Limb (tissue), 2 donors: ENCODE data around the gene MEGF9.

Experiments used
- DNase-seq, 2 donors: peaks; one replicate each; pipeline ENCODE4 v3.0.0-alpha.2; 2016; ENCODE audit errors: extremely low spot score in 2 of 2

The MEGF9 gene

GRCh38 chr9:120733190-120733589 is 18.9 kb upstream of the MEGF9 start:
- DNase-seq = no peak

DNA sequence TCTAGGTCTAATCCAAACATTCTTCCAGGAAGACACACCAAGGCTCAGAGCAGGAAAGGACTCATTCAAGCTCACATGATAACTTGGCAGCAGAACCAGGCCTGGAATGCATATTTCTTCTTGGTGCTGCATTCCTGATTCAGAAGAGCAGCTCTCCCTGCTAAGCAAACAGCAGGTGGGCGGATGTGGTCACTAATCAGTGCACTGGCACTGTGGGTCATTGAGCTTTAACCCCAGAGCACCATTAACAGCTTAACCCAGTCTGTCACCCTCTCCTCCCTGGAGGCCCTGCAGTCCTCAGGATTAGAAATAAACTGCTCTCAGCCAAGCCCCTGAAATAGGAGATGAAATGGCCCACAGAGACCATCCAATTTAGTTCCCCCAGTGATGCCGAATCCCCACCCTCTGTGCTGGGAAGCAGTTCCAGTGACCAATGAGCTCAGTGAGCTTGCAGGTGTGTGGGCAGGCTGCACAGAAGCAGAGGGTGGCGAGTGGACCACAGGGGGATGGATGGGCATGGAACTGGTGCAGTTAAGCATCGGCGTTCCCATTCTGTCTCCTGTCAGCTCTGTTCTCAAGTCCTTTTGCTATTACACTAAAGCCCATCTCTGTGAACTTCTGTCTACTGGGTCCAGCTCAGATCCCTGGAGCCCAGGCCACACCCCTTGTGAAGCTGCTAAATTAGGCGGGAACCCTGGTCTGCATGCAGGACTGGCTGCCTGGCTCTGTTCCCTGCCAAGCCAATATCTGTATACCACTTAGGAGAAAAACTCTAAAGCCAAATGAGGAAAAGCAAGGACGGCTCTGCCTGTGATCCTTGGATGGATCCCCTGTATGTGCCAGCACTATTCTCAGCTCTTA is 16.6 kb upstream of the MEGF9 start:
- no peak for DNase-seq

DNA sequence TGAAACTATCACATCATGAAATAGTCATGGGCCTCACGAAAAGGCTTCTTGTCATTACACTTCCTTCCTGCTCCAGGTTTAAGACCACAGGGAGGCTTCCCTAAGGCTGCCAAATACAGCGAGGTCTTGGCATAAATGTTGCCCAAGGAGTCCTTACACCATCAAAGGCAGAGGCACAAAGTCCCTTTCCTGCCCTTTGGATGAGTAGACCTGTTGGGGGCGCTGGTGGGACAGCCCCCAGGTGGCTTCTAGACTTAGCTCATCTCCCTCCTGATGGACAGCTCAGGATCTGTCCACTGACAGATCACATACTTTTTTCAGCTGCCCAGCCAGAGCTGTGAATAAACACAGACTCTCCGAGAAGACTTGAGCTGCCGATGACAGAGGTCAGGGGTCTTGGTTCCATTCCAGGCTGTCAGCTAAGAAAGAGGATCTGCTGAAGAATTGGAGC is 15.5 kb upstream of the MEGF9 start:
- DNase-seq = no peak

DNA sequence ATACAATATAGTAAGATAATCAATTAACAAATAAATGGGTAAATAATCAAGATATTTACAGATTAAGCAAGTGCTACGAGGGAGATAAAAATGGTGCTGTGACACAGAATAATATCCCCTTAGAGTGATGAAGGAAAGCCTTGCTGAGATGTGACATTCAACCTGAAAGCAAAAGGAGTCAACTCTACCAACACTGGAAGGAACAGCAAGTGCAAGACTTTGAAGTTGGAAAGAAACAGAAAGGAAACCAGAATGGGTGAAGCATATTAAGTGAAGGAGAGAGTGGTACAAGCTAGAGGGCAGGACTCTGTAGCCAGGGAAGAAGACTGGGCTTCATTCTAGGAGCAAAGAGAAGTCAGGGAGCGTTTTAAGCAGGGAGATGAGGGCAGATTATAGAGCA is 12.2 kb upstream of the MEGF9 start:
- DNase-seq = no peak

- no peak for DNase-seq
Observed at GRCh38 chr9:120725907-120726306, 11.6 kb upstream of the MEGF9 start.

GRCh38 chr9:120724757-120725400 is 10.6 kb upstream of the MEGF9 start:
- DNase-seq = no peak

- no peak for DNase-seq
Observed at GRCh38 chr9:120723565-120723964, 9.3 kb upstream of the MEGF9 start.

- DNase-seq = no peak
Observed at GRCh38 chr9:120720404-120720803, 6.1 kb upstream of the MEGF9 start.

DNA sequence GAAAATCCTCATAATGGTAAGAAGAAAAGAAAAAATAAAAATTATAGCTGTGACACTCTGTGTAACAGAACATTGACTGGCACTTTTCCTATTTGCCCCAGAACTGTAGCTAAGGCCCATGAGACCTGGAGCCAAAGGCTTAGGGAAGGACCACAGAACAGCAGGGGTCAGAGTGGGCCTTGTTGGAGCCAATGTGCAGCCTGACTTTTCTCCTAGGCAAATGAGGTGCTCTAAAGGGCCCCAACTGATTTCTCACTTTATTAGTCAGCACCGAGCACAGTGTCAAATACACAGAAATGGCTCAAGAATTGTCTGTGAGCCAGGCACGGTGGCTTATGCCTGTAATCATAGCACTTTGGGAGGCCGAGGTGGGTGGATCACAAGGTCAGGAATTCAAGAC is 4.0 kb upstream of the MEGF9 start:
- DNase-seq = no peak

DNA sequence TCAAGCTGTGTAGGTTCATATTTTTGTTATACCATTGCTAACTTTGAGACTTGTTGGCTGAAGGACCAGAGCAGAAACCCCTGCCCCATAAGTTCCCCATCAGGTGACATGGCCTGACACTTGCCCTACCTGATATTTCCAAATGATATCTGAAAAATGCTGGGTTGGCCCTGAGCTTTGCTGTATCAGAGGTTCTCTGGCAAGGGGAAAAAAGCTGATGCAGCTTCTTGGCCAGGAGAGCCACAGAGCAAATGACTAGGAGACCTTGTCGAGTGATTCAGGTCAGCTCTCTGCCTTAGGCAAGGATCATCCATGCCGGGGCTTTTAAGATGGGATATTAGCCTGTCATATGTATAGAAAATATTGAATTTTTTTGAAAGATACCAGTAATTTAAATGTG is 2.9 kb upstream of the MEGF9 start:
- no peak for DNase-seq

GRCh38 chr9:120716483-120716882 is 2.2 kb upstream of the MEGF9 start:
- DNase-seq = no peak

GRCh38 chr9:120715389-120715924 is 1.2 kb upstream of the MEGF9 start:
- DNase-seq = peak in 1 of 2 donors; percentile 52

DNA sequence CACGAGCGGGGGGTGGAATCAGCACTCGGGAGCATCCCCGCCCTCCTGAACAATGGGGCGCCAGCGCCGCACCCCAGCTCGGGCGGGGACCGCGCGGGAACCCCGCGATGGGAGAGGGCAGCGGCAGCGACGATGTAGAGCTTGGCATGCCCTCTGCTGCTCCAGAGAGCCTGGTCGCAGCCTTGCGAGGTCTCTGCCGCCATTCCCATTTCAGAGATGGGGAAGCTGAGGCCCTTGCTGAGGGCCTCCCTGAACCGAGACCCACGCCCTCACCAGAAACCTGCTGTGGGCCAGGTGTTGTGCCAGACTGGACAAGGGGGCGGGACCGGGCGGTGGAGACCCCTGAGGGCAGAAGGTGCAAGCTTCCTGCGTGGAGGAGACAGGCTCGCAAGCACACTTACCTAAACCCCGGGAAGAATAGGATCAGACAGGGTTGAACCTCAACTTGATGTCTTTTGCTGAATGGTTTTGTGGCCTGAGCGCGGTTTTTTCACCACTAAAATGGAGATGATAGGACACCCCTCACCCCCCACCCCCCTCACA is 647 bp upstream of the MEGF9 start:
- no peak for DNase-seq

DNA sequence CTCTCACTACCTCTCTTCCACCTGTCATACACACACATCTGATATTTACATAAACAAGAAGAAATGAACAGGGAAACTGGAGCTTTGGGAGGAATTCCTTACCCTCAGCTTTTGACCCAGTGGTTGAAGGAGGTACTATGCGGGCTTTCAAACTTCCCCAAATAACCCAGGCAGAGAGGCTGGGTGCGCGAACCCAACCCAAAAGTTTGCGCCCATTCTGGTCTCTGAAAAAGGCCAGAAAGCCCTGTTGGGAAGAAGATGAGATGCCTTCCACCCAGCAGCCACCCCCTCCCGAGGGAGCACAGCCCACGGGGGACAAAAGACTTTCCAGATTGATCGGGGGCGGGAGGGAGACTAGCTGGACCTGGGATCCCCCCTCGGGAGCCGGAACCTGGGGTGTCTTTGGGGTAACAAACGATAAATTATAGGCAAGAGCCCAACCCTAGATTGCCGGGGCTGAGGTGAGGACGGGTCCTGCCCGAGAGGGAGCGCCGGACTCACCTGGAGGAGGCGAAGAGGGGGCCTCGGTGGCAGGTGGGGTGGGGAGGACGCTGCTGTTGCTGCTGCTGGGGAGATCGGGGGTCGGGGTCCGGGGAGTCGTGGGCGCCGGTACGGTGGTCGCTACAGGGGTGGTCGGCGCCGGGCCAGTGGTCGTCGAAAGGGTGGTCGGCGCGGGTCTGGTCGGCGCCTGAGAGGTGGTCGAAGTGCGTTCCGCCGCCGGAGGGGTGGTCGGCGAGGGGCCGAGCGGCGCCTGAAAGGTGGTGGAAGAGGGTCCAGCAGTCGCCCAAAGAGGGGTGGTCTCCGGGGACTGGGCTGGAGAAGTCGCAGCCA is 798 bp downstream of the MEGF9 start:
- peak in 1 of 2 donors; percentile 63 for DNase-seq

DNA sequence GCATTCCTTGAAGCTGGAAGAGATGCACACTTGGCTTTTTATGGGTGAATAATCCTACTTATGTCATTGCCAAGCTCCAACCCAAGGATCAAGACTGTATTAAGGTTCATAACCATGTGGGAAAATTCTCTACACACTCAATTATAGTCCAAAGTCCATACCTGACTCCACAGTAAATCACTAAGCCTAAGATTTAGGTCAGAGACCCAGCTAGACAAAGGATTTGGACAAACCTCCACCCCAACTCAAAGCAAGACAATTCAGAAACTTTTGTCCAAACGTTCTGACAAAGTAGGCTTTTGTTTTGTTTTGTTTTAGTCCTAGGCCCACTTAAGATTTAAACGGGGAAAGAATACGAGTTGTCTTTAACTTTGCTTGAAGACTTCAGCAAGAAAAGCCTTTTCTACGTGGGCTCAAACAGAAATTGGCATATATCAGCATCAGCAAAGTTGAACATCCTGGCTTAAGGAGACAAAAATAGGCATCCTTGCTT is 1.7 kb downstream of the MEGF9 start:
- DNase-seq = no peak

- DNase-seq = no peak
Observed at GRCh38 chr9:120711841-120712538, 2.3 kb downstream of the MEGF9 start.

DNA sequence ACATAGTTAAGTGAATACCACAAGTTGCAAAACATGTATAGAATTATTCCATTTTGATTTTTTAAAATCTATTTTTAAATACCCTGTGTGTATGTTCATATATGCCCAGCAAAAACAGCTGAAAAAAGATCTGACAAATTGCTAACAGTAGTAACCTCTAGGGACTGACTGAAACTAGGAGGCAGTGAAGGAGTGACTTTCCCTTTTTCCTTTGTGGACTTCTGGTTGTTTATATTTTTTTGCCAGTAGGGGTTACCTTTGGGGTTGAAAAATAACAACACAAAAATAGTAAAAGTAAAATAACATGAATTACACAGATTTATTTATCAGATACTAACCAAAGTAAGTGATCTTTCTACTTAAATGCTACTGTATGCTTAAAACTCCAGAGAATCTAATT is 2.9 kb downstream of the MEGF9 start:
- DNase-seq = no peak

DNA sequence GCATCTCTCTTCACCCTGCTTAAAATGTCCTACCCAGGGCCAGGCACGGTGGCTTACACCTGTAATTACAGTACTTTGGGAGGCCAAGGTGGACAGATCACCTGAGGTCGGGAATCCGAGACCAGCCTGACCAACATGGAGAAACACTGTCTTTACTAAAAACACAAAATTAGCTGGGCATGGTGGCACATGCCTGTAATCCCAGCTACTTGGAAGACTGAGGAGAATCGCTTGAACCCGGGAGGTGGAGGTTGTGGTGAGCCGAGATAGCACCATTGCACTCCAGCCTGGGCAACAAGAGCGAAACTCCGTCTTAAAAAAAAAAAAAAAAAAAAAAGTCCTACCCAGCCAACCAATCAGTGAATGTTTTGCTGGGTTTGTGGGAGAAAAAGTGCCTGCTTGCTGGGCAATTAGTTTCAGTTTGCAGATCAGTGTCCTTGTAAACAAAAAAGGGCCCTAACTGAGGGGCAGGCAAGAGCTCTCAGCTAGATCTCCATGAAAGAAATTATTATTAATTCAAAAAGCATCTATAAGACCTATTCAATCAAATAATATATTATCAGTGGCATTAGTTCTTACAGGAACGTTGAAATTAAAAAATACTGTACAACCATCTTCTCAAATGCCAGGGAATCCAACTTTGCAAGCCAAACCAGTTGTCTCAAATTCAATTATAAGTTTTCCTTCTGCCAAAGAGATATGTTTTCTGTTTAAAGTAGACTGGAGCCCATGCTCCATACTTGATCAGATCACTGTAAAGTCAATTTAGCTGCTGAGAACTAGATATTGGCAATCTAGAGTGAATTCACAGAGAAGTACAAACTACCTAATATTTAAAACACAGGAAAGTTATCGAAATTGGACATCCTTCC is 3.9 kb downstream of the MEGF9 start:
- DNase-seq = no peak

DNA sequence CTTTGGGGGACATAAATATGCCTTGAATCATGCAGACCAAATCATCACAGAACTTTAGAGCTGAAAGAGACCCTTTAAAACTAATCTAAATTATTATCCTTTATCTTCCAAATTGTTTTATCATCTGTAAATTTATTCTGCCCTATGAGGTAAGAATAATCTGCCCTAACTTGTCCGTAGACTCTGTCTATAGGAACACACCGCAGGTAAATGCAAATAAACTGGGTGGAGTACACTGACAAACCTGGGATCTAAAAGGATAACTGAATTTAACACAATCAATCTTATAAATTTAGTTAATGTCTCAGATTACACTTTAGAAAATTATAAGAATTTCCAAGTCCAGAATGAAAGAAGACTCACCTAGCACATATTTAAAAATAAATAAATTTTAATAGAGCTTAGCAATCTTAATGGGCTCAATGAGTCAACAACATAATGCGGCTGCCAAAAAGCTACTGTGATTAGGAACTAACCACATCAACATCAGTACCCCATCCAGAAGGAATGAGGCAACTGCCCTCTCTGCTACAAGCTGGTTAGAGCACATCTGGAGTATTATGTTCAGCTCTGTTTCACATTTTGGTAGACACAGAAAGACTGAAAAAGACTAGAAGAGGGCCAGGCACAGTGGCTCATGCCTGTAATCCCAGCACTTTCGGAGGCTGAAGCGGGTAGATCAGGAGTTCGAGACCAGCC is 5.6 kb downstream of the MEGF9 start:
- no peak for DNase-seq
